SK-N-SH treated with all-trans-retinoic acid at 6 μM for 48 hours (cell line): ENCODE data around the gene CHST12.

Experiments used
- ATAC-seq: fragments of 200-7000 bp; cut with Tn5 transposase; 3 replicates; pipeline ENCODE4 v1.9.1; 2020; ENCODE audit warnings: mild to moderate bottlenecking, moderate library complexity
- ARNTL ChIP-seq: fragments of 450-650 bp; formaldehyde crosslinking; IDR thresholded peaks from 2 replicates; pipeline ENCODE4 v1.5.0; 2020; ENCODE audit warnings: low read depth, mild to moderate bottlenecking, moderate library complexity, borderline replicate concordance
- BACH2 ChIP-seq: fragments of 250-450 bp; sonication (Bioruptor Pico); IDR thresholded peaks from 2 replicates; pipeline ENCODE4 v1.9.0; 2021; ENCODE audit warnings: mild to moderate bottlenecking, borderline replicate concordance
- CSDC2 ChIP-seq: fragments of 250-450 bp; sonication (Bioruptor Pico); IDR thresholded peaks from 2 replicates; pipeline ENCODE4 v1.5.0; 2020; ENCODE audit warnings: mild to moderate bottlenecking, moderate library complexity
- ESRRG ChIP-seq: fragments of 250-450 bp; sonication (Bioruptor Pico); IDR thresholded peaks from 2 replicates; pipeline ENCODE4 v1.6.1; 2021; ENCODE audit warnings: mild to moderate bottlenecking
- GLIS3 ChIP-seq: fragments of 250-450 bp; sonication (Bioruptor Pico); IDR thresholded peaks from 2 replicates; pipeline ENCODE4 v1.5.0; 2020; ENCODE audit warnings: mild to moderate bottlenecking, moderate library complexity
- ISL1 ChIP-seq: fragments of 250-450 bp; sonication (Bioruptor Pico); IDR thresholded peaks from 2 replicates; pipeline ENCODE4 v2.1.2; 2022; ENCODE audit warnings: mild to moderate bottlenecking, moderate library complexity
- OSR1 ChIP-seq: fragments of 250-450 bp; sonication (Bioruptor Pico); IDR thresholded peaks from 2 replicates; pipeline ENCODE4 v1.8.0; 2022; ENCODE audit warnings: moderate library complexity, mild to moderate bottlenecking, inconsistent platforms
- POU6F1 ChIP-seq: fragments of 250-450 bp; sonication (Bioruptor Pico); IDR thresholded peaks from 2 replicates; pipeline ENCODE4 v1.8.0; 2021; ENCODE audit warnings: low read depth, mild to moderate bottlenecking, moderate library complexity, borderline replicate concordance
- PPARA ChIP-seq: fragments of 250-450 bp; sonication (Bioruptor Pico); IDR thresholded peaks from 2 replicates; pipeline ENCODE4 v1.5.0; 2020; ENCODE audit warnings: mild to moderate bottlenecking, borderline replicate concordance
- RARB ChIP-seq: fragments of 250-450 bp; sonication (Bioruptor Pico); IDR thresholded peaks from 2 replicates; pipeline ENCODE4 v1.8.0; 2021; ENCODE audit warnings: mild to moderate bottlenecking, moderate library complexity
- SNAI2 ChIP-seq: fragments of 250-450 bp; sonication (Bioruptor Pico); IDR thresholded peaks from 2 replicates; pipeline ENCODE4 v1.5.0; 2020; ENCODE audit warnings: mild to moderate bottlenecking, moderate library complexity
- TCF4 ChIP-seq: fragments of 250-450 bp; sonication (Bioruptor Pico); IDR thresholded peaks from 2 replicates; pipeline ENCODE4 v1.8.0; 2021; ENCODE audit warnings: mild to moderate bottlenecking, moderate library complexity, borderline replicate concordance
- TOX ChIP-seq: fragments of 250-450 bp; sonication (Bioruptor Pico); IDR thresholded peaks from 2 replicates; pipeline ENCODE4 v1.8.0; 2021; ENCODE audit warnings: mild to moderate bottlenecking, moderate library complexity, borderline replicate concordance
- ZC3H10 ChIP-seq: fragments of 250-450 bp; sonication (Bioruptor Pico); IDR thresholded peaks from 2 replicates; pipeline ENCODE4 v1.5.1; 2021; ENCODE audit warnings: mild to moderate bottlenecking, moderate library complexity
- ZFP3 ChIP-seq: fragments of 250-450 bp; sonication (Bioruptor Pico); IDR thresholded peaks from 2 replicates; pipeline ENCODE4 v1.5.0; 2020; ENCODE audit warnings: mild to moderate bottlenecking, moderate library complexity
- ZFP30 ChIP-seq: fragments of 450-650 bp; formaldehyde crosslinking; IDR thresholded peaks from 2 replicates; pipeline ENCODE4 v1.5.0; 2022; ENCODE audit warnings: mild to moderate bottlenecking, moderate library complexity
- ZNF565 ChIP-seq: fragments of 450-650 bp; formaldehyde crosslinking; conservative IDR thresholded peaks from 2 replicates; pipeline ENCODE4 v1.5.0; 2020; ENCODE audit warnings: low read depth, mild to moderate bottlenecking, moderate library complexity
- ZNF70 ChIP-seq: fragments of 450-650 bp; formaldehyde crosslinking; IDR thresholded peaks from 2 replicates; pipeline ENCODE4 v1.5.0; 2020; ENCODE audit warnings: mild to moderate bottlenecking, moderate library complexity
- ZNF8 ChIP-seq: fragments of 450-650 bp; formaldehyde crosslinking; IDR thresholded peaks from 2 replicates; pipeline ENCODE4 v1.5.0; 2020; ENCODE audit warnings: mild to moderate bottlenecking, moderate library complexity
- TF ChIP-seq, protein P1 (sequence below): fragments of 250-450 bp; sonication (Bioruptor Pico); IDR thresholded peaks from 2 replicates; pipeline ENCODE4 v1.5.1; 2021; ENCODE audit warnings: mild to moderate bottlenecking, moderate library complexity
- TF ChIP-seq, protein P2 (sequence below): fragments of 250-450 bp; sonication (Bioruptor Pico); IDR thresholded peaks from 2 replicates; pipeline ENCODE4 v1.5.1; 2020; ENCODE audit warnings: low read depth, mild to moderate bottlenecking, moderate library complexity
- TF ChIP-seq, protein P3 (sequence below): fragments of 250-450 bp; sonication (Bioruptor Pico); IDR thresholded peaks from 2 replicates; pipeline ENCODE4 v1.5.0; 2020; ENCODE audit warnings: mild to moderate bottlenecking, moderate library complexity

Gene CHST12

GRCh38 chr7:2477447-2478398 lies 74.3 kb downstream of the CHST12 start:
- ATAC-seq: peak; percentile 99
- TF ChIP-seq ZNF8 (CRISPR knock-in tag): no peak
- no peak for TF ChIP-seq GLIS3 (CRISPR knock-in tag)
- no peak for TF ChIP-seq ESRRG (CRISPR knock-in tag)
- TF ChIP-seq ZNF70 (CRISPR knock-in tag): no peak
- TF ChIP-seq ISL1: no peak
- no peak for TF ChIP-seq OSR1 (CRISPR knock-in tag)
- no peak for TF ChIP-seq ZNF565 (CRISPR knock-in tag)
- TF ChIP-seq RARB (CRISPR knock-in tag): no peak
- TF ChIP-seq, protein P1, sequence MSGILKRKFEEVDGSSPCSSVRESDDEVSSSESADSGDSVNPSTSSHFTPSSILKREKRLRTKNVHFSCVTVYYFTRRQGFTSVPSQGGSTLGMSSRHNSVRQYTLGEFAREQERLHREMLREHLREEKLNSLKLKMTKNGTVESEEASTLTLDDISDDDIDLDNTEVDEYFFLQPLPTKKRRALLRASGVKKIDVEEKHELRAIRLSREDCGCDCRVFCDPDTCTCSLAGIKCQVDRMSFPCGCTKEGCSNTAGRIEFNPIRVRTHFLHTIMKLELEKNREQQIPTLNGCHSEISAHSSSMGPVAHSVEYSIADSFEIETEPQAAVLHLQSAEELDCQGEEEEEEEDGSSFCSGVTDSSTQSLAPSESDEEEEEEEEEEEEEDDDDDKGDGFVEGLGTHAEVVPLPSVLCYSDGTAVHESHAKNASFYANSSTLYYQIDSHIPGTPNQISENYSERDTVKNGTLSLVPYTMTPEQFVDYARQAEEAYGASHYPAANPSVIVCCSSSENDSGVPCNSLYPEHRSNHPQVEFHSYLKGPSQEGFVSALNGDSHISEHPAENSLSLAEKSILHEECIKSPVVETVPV: no peak
- no peak for TF ChIP-seq POU6F1 (CRISPR knock-in tag)
- TF ChIP-seq, protein P2, sequence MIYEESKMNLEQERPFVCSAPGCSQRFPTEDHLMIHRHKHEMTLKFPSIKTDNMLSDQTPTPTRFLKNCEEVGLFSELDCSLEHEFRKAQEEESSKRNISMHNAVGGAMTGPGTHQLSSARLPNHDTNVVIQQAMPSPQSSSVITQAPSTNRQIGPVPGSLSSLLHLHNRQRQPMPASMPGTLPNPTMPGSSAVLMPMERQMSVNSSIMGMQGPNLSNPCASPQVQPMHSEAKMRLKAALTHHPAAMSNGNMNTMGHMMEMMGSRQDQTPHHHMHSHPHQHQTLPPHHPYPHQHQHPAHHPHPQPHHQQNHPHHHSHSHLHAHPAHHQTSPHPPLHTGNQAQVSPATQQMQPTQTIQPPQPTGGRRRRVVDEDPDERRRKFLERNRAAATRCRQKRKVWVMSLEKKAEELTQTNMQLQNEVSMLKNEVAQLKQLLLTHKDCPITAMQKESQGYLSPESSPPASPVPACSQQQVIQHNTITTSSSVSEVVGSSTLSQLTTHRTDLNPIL (CRISPR knock-in tag): no peak
- no peak for TF ChIP-seq BACH2 (CRISPR knock-in tag)
- TF ChIP-seq, protein P3, sequence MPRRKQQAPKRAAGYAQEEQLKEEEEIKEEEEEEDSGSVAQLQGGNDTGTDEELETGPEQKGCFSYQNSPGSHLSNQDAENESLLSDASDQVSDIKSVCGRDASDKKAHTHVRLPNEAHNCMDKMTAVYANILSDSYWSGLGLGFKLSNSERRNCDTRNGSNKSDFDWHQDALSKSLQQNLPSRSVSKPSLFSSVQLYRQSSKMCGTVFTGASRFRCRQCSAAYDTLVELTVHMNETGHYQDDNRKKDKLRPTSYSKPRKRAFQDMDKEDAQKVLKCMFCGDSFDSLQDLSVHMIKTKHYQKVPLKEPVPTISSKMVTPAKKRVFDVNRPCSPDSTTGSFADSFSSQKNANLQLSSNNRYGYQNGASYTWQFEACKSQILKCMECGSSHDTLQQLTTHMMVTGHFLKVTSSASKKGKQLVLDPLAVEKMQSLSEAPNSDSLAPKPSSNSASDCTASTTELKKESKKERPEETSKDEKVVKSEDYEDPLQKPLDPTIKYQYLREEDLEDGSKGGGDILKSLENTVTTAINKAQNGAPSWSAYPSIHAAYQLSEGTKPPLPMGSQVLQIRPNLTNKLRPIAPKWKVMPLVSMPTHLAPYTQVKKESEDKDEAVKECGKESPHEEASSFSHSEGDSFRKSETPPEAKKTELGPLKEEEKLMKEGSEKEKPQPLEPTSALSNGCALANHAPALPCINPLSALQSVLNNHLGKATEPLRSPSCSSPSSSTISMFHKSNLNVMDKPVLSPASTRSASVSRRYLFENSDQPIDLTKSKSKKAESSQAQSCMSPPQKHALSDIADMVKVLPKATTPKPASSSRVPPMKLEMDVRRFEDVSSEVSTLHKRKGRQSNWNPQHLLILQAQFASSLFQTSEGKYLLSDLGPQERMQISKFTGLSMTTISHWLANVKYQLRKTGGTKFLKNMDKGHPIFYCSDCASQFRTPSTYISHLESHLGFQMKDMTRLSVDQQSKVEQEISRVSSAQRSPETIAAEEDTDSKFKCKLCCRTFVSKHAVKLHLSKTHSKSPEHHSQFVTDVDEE: no peak

DNA sequence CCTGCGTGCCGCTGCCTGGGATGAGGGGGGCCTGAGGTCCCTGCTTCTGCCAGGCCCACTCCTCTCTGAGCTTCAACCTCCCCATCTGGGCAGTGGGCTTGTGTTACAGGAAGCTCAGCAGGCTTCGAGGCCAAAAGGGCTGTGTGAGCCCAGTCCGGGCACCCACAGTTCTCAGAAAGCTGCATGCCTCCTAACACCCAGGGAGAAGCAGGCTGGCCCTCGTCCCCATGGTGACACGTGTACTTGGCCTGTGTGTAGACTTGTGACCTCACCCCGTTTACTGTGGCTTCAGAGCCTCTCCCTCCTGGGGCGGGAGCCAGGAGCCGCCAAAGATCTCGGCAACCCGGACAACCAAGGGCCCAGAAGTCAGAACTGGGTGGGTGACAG lies 75.0 kb downstream of the CHST12 start:
- ATAC-seq: peak; percentile 1; the same call in 1 of the 3 replicates
- TF ChIP-seq ZFP30 (no peak), GLIS3 (CRISPR knock-in tag) (no peak), ZC3H10 (no peak), ZFP3 (CRISPR knock-in tag) (no peak), PPARA (CRISPR knock-in tag) (no peak), POU6F1 (CRISPR knock-in tag) (no peak), ZNF8 (CRISPR knock-in tag) (no peak), ISL1 (no peak), TOX (CRISPR knock-in tag) (no peak), BACH2 (CRISPR knock-in tag) (no peak), ARNTL (CRISPR knock-in tag) (no peak), TCF4 (no peak), SNAI2 (no peak), ZNF565 (CRISPR knock-in tag) (no peak), CSDC2 (CRISPR knock-in tag) (no peak), ZNF70 (CRISPR knock-in tag) (no peak), OSR1 (CRISPR knock-in tag) (no peak), RARB (CRISPR knock-in tag) (no peak)
- TF ChIP-seq, protein P3: no peak
- TF ChIP-seq, protein P2 (CRISPR knock-in tag): no peak
